Activated CD8-positive, alpha-beta memory T cell treated with anti-CD3 and anti-CD28 coated beads for 48 hours (primary cell): ENCODE results near the gene BRCA1.
"Not testable (repeated sequence)": the region's sequence is repeated elsewhere in the genome, so short reads cannot be mapped to it uniquely, and the experiment has no call there.

Experiments used
- DNase-seq, 3 experiments: peaks; one replicate each; pipeline ENCODE4 v3.0.0-alpha.2; 2020; ENCODE audit warnings: low read depth in 2 of 3, low spot score in 2 of 3

The BRCA1 gene

DNA sequence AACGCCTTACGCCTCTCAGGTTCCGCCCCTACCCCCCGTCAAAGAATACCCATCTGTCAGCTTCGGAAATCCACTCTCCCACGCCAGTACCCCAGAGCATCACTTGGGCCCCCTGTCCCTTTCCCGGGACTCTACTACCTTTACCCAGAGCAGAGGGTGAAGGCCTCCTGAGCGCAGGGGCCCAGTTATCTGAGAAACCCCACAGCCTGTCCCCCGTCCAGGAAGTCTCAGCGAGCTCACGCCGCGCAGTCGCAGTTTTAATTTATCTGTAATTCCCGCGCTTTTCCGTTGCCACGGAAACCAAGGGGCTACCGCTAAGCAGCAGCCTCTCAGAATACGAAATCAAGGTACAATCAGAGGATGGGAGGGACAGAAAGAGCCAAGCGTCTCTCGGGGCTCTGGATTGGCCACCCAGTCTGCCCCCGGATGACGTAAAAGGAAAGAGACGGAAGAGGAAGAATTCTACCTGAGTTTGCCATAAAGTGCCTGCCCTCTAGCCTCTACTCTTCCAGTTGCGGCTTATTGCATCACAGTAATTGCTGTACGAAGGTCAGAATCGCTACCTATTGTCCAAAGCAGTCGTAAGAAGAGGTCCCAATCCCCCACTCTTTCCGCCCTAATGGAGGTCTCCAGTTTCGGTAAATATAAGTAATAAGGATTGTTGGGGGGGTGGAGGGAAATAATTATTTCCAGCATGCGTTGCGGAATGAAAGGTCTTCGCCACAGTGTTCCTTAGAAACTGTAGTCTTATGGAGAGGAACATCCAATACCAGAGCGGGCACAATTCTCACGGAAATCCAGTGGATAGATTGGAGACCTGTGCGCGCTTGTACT is at the start of gene BRCA1:
Gene BRCA1, minus strand, starts transcription at position 232 of the 834 bp plus-strand sequence. CDS start 1,268 bp downstream, outside the sequence.
- peak; percentile 78 to 92 (median 79) for DNase-seq

DNA sequence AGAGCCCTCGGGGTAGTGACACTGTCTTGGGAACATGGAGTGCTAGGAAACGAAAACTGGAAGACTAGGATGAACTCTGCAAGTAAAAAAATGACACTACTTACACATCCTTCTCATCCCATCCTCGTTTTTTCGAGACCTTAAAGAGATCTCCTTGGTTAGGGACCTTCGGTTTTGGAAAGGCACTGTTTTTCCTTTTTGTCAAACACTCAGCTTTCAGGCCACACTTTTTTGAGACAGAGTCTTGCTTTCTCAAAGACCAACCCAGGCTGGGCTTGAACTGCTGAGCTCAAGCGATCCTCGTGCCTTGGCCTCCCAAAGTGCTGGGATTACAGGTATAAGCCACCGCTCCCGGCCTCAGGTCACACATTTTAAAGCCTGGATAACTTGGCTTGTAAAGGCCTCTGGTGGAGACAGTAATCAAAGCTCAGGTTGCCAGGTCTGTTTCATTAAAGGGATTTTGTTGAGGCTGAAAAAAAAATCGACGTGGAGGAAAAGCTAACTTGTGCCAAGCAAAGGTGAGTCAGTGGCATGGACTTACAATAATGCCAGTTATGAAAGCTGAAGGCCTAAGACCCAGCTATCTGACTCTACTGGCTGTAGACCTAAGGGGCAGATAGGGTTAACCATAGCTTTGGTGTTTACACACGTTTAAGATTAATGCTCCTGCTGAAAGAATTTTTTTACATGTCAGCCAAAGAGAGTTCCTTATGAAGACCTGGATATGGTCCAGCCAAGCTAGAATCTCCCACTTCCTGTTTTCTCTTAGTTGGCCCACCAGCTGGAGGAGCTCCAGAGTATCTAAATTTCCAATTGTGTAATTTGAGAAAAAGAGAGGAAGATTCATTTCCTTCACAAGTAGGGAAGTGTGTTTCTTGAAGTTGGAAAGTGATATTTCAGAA is 46.7 kb upstream of the BRCA1 start:
- DNase-seq: no peak

DNA sequence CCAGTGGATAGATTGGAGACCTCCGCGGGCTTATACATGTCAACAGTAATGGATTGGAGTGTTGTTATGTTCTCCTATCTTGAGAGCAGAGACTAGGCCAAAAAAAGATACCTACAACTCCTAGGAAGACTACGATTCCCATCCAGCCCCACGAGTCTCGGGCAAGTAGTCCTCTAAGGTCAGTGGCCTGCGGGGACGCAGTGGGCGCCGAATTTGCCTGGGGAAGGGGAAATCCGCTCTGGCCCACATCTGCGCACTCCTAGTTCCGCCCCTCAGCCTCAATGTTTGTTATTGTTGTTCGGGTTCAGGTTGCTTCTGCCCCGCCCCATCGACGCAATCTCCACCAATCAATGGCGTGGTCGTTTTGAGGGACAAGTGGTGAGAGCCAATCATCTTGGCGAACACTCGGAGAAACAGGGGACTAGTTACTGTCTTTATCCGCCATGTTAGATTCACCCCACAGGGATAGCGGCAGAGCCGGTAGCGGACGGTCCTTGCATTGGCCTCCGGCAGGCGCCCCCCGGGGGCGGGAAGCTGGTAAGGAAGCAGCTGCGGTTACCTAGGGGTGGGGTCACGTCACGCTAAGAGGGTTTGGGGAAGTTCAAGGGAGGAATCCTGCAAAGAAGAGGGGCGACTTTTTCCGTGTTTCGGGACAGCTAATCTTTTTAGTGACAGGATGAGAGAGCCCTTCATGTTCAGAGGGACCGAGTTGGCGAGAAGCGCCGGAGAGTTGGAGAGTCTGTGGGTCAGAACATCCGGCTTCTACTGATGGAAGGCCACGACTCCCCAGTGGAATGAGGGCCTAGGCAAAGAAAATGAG is 45.8 kb upstream of the BRCA1 start, which contains the start of gene NBR1:
Gene NBR1, plus strand, starts transcription at position 449 of the 820 bp plus-strand sequence. CDS start 4,586 bp downstream, outside the sequence.
- DNase-seq: peak; percentile 75 to 91 (median 82)

DNA sequence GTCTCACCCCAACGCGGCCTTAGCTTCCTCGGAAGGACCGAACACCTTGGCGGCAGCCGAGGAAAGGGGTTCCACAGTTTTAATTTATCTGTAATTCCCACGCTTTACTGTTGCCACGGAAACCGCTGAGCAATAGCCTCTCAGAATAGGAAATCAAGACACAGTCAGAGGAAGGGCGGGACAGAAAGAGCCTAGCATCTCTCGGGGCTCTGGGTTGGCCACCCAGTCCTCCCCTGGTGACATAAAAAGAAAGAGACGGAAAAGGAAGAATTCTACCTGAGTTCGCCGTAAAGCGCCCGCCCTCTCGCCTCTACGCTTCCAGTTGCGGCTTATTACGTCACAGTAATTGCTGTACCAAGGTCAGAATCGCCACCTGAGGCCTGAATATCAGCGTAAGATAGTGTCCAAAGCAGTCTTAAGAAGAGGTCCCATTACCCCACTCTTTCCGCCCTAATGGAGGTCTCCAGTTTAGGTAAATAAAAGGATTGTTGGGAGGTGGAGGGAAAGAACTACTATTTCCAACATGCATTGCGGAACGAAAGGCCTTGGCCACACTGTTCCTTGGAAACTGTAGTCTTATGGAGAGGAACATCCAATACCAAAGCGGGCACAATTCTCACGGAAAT is 45.1 kb upstream of the BRCA1 start:
- peak; percentile 45 to 68 (median 63) for DNase-seq

DNA sequence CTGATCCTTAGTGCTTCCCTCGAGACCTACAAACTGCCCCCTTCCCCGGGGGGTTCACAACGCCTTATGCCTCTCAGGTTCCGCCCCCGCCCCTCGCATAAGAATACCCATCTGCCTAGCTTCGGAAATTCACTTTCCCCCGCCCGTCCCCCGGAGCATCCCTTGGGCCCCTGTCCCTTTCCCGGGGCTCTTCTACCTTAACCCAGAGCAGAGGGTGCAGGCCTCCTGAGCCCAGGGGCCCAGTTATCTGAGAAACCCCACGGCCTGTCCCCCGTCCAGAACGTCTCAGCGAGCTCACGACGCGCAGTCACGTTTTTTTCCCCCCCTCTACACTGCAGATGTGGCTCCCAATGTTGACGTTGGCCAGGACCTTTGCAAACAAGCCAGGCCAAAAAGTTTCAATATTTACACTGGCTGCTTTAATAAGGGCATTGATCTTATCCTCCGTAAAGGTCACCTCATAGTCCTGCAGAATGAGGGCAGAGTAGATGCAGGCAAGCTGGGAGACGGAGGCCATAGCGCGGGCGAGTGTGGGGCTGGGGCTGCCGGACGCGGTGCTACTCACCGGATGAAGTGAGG is 44.5 kb upstream of the BRCA1 start:
- no peak for DNase-seq

DNA sequence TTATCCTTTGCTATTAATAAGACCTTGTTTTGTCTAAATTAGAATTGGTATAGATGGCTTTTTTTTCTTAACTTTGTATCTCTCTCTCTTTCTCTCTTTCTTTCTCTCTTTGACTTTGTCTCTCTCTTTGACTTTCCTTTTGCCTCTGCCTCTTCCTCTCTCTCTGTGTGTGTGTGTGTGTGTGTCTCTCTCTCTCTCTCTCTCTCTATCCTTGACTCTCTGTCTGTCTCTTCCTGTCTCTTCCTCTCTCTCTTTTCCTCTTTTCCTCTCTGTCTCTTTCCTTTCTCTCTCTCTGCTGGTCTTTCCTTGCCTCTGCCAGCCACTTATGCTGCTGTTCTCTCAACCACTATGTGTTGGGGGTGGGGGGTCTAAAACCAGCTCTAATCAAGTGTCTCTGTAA is 40.8 kb upstream of the BRCA1 start:
- not testable (repeated sequence) for DNase-seq

DNA sequence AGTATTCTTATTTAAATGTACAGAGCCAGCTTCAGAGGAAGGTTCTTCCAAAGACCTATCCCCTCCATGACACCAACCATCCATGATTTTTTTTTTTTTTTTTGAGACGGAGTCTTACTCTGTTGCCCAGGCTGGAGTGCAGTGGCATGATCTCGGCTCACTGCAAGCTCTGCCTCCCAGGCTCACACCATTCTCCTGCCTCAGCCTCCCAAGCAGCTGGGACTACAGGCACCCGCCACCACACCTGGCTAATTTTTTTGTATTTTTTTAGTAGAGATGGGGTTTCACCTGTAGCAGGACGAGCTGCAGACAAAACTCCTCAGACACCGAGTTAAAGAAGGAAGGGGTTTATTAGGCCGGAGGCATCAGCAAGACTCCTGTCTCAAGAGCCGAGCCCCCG is 34.8 kb upstream of the BRCA1 start:
- DNase-seq: not testable (repeated sequence)

DNA sequence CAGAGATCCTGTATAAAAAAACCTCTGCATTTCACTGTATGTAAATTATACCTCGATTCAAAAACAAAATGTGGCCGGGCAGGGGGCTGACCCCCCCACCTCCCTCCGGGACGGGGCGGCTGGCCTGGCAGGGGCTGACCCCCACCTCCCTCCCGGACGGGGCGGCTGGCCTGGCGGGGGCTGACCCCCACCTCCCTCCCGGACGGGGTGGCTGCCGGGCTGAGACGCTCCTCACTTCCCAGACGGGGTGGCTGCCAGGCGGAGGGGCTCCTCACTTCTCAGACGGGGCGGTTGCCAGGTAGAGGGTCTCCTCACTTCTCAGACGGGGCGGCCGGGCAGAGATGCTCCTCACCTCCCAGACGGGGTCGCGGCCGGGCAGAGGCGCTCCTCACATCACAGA is 34.1 kb upstream of the BRCA1 start:
- not testable (repeated sequence) for DNase-seq

DNA sequence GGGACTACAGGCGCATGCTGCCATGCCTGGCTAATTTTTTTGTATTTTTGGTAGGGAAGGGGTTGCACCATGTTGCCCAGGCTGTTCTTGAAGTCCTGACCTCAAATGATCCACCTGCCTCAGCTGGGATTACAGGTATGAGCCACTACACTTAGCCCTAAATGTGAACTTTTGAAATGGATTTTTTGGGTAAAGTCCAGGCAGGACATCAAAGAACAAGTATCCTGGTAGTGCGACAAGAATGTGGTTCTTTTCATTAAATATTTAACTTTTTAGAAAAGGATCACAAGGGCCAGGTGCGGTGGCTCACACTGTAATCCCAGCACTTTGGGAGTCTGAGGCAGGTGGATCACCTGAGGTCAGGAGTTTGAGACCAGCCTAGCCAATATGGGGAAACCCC is 30.5 kb upstream of the BRCA1 start:
- DNase-seq: no peak

DNA sequence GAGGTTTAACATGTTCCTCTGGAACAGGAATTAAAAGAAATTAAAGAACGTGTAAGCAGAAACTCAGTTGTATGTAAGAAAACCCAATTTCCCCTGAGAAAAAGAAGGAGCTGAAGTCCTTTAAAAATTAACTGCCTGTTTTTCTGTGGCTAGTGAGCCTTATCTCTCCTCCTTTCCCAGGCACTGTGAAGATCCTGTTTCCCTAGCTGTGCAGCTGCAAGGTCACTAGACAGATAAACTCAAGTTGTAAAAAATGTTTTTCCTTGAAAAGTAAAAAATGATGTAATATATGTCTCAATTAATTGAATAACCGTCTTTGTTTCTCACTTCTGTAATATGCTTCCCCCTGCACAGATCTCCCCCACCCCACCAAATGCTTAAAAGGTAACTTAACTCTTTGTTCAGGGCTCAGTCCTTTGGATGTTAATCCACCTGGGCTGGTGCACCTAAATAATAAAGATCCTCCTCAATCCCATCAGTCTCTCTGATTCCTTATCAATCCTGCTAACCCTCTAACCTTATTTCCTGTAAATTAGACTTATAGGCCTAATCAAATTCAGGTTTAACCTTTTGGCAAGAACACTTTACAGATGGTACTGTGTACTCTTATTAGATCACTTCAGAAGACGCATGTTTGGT is 28.2 kb upstream of the BRCA1 start:
- not testable (repeated sequence) for DNase-seq

DNA sequence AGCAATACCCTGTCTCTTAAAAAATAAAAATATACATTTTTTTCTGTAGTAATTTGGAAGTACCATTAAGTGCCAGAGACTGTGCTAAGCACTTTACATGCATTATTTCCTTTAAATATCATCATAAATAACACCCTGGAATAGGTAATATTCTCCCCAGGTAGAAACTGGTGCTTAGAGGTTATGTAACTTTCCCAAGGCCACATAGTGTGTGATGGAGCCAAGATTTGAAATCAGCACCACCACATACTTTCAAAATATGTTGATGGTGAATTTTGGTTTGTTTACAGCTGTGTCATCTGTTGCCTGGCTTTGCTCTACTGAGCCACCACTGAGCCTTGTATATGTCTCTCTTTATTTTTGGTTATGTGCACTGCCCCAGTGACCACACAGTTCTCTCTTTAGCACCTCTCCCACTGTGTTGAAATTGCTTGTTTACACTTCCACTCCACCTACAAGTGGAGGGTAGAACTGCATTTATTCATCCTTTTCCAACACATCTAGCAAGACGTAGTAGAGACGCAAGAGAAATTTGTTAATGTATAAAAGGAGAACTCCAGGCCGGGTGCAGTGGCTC is 26.8 kb upstream of the BRCA1 start:
- DNase-seq: no peak

DNA sequence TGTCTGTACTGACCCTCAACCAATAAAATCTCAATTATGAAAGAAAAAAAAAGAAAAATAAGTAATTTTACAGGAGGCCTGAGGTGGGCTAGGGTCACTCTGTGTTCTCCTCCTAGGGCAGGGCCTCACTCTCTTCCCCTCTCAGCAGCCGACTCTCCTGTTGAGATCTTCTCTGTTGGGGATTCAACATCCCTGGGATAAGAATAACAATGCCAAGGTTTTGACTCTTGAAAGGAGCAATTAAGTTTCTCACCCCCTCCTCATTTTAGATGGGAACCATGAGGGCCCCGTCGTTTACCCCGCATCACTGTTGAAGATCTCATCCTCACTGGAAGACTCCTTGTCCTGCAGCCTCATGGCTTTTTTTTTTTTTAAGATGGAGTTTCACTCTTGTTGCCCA is 21.5 kb upstream of the BRCA1 start:
- no peak for DNase-seq

DNA sequence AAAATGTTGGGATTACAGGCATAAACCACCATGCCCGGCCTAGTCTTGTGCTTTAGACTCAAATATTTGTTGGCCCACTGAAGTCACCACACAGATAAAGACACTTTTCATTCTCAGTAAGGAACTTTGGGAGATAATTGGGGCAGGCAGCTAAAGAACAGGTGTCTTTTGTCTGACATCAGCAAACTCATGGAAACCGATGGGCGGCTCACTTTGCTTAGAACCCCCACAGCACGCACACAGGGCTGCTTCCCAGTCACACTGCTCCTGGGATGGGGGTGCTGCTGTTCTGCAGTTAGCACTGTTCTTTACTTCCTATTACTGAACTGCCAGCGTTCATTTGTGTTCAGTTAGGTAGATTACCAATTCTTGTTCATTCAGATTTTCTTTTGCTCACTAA is 18.0 kb upstream of the BRCA1 start:
- no peak for DNase-seq

DNA sequence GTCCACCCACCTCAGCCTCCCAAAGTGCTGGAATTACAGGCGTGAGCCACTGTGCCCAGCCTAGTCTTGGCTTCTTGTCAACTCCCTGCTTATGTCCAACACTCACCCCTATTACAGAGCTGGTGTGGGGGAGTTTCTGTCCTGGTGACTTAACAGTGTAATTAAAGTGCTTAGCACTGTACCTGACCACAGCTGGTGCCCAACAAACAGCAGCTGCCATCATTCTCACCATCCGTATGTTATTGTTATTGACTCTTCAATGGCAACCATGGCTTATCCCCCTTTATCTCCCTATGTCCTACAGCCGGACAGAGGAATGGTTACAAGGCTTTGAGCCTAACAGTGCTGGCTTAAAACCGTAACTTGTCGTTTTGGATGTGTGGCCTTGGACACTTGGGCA is 17.0 kb upstream of the BRCA1 start:
- DNase-seq: no peak

DNA sequence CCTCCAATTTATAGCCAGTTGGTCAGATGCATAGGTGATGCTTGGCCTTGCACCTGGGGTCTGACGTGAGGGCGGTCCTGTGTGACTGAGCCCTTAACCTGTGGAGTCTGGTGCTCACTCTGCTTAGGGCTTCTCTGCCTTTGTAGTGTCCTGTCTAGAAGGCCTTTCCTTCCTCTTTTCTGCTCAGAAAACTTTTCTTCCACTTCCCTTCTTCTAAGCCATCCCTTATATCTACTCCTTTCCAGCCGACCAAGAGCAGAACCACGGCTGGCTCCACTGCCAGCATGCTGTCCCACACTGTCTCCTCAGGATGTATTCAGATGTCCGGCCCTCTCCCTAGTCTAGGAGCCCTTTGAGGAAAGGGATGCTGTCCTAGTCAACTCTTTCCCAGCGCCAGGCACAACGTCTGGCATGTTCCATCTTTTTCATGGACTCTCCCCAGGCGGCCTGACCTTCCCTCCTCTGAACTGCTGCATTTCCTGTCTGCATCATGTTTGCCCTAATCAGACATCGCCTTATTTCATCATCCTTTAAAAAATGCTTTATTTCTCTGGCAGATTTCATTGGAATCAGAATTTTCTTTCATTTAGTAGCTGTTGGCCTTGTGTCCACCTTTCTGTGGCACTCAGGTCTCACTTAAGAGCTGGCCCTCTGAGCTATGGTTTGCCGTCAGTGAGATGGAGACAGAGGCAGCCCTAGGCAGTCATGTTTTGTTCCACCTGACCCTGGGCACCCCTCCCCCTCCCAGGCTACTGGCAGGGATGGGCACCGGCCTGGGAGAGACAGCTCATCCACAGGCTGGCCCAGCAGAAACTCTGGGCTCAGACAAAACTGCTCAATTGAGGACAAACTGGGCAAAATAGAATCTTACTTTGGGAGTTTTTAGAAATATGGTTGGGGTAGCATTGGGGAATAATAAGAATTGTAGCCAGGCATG is 15.5 kb upstream of the BRCA1 start:
- DNase-seq: no peak

DNA sequence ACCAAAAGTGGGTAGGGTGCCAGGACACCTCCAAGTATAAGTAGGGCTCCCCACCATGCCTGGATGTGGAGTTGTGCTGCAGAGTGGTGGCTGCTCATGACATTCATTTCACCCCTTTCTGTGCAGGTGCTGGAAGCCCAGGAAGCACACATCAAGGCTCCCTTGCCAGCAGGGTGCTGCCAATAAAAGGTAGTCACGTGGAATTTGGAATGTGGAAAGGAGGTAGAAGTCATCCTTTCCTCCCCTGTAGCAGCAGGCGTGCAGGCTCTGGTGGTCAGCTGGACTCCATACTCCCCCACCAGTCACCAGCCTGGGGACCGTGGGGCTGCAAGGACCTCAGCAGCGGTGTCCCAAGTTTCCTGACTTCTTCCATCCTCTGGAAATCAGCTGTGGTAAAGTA is 13.4 kb upstream of the BRCA1 start:
- not testable (repeated sequence) for DNase-seq

DNA sequence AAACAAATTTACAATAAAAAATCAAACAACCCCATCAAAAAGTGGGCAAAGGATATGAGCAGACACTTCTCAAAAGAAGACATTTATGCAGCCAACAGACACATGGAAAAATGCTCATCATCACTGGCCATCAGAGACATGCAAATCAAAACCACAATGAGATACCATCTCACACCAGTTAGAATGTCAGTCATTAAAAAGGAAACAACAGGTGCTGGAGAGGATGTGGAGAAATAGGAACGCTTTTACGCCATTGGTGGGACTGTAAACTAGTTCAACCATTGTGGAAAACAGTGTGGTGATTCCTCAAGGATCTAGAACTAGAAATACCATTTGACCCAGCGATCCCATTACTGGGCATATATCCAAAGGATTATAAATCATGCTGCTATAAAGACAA is 11.4 kb upstream of the BRCA1 start:
- DNase-seq: not testable (repeated sequence)

DNA sequence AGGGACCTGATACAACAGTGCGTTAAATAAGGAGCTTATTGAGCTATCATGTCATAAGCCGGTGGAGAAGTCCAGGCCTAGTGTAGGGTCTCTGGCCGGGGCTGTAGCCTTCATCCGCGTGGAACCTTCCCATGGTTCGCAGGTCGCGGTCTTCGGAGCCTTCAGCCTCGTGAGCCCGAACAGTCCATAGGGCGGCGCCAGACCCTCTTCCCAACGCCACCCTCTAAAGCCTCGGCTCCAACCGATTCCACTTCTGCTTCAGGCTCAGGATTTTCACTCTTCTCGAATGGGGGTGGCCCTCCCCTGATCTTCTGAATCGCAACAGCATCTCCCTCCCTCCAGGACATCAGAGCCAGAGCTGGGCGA is 10.3 kb upstream of the BRCA1 start:
- no peak for DNase-seq
